HEK293T (cell line): Measurements from ENCODE around the gene ABLIM2.

Source experiments
- FOXK2 ChIP-seq: fragments of 450-650 bp; IDR thresholded peaks from 2 replicates; pipeline ENCODE4 v1.6.1; 2016; ENCODE audit warnings: mild to moderate bottlenecking
- L3MBTL2 ChIP-seq: fragments of 450-650 bp; conservative IDR thresholded peaks from 2 replicates; pipeline ENCODE4 v1.6.1; 2016; ENCODE audit warnings: mild to moderate bottlenecking
- LEF1 ChIP-seq: fragments of 450-650 bp; IDR thresholded peaks from 2 replicates; pipeline ENCODE4 v1.6.1; 2017; ENCODE audit warnings: mild to moderate bottlenecking, borderline replicate concordance
- NFRKB ChIP-seq: fragments of 450-650 bp; IDR thresholded peaks from 2 replicates; pipeline ENCODE4 v1.6.1; 2016; ENCODE audit warnings: mild to moderate bottlenecking, moderate library complexity
- SP1 ChIP-seq: fragments of 450-650 bp; IDR thresholded peaks from 2 replicates; pipeline ENCODE4 v1.6.1; 2017
- SUZ12 ChIP-seq: fragments of 450-650 bp; IDR thresholded peaks from 2 replicates; pipeline ENCODE4 v1.6.1; 2016; ENCODE audit warnings: mild to moderate bottlenecking
- TARDBP ChIP-seq: fragments of 450-650 bp; IDR thresholded peaks from 2 replicates; pipeline ENCODE4 v1.6.1; 2016

GRCh38 chr4:8132400-8132799 is 26.2 kb downstream of the ABLIM2 start:
- TF ChIP-seq LEF1 (no peak), NFRKB (no peak), TARDBP (no peak), FOXK2 (no peak), SUZ12 (no peak), L3MBTL2 (no peak), SP1 (no peak)
